Activated CD4-positive, alpha-beta T cell treated with anti-CD3 and anti-CD28 coated beads, Interleukin-2, amount 50 U/mL, for 24 hours (primary cell): Measurements from ENCODE around the gene DDC.

Experiments
- DNase-seq, 2 donors: peaks; one replicate each; pipeline ENCODE4 v3.0.0-alpha.2; 2020; ENCODE audit warnings: low read depth in 1 of 2, low spot score in 1 of 2

Gene DDC

DNA sequence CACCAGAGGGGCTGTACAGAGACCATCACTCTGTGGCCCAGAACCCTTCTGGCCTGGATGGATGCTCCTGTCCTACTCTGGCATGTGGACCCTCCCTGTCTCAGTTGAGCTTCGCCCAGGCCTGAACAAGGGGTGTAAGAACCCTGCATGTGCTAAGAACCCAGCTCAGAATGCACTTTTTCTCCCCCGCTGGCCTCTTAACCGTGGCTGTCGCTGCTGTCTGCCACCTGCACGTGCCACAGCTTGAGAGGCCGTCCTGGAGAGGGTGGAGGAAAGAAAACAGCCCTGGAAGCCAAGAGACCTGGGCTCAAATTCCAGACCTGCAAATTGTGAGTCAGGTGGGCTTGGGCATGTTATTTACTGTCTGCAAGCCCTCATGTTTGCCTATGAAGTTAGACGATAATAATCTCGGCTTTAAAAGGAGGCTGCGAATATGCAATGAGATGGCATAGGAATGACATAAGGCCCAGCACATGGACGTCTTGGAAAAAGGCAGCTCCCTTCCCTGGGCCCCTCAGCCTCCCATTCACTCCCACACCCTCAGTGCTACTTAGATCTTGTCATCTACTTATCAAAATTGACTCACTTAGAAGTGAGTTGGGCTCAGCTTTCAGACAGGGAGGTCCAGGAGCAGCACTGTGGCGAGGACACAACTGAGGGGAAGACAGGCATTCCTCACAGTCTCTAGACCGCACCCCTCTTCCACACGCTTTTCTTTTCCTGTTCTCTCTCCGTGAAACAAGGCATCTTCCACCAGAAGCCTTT is 146.5 kb downstream of the DDC start:
- no peak for DNase-seq

DNA sequence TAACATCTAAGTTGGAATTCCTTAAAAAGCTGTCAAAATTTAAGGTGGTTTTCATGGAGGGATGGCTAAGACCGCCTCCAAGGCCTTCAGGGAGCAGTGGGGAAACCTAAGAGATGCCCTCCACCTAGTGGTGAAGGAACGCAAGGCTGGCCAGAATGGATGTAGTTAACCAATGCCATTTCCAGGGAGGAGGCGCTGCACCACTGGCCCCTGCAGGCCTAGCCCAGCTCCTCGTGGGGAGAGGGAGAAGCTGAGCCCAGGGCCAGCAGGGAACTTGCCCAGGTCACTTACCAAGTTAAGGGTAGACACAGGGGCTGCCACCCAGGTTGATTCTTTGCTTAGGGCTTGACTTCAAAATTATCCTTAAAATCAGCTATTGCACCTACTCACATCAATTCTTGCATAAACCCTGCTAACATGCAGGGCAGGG is 147.1 kb downstream of the DDC start:
- peak in 1 of 2 donors; percentile 68 for DNase-seq

GRCh38 chr7:50416527-50417182 is 148.6 kb downstream of the DDC start:
- DNase-seq, result no peak

GRCh38 chr7:50415844-50416364 is 149.3 kb downstream of the DDC start:
- no peak for DNase-seq

DNA sequence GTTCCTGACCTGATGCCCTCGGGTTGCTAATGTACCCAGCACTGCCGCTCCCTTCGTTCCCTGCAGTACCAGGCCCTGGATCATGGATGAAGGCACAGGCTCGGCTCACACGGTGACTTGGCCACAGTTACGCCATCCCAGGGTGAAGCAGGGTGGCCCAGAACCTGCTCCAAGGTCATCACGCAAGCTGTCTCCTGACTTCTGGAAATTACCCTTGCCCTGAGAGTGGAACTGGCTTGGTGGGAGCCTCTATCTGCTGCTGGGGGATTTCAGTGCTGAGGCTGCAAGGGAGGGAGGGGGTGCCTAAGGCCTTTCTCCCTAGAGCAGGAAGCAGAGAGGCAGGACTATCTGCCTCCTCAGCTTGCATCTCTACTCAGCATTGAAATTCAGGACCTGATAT is 151.6 kb downstream of the DDC start:
- no peak for DNase-seq

DNA sequence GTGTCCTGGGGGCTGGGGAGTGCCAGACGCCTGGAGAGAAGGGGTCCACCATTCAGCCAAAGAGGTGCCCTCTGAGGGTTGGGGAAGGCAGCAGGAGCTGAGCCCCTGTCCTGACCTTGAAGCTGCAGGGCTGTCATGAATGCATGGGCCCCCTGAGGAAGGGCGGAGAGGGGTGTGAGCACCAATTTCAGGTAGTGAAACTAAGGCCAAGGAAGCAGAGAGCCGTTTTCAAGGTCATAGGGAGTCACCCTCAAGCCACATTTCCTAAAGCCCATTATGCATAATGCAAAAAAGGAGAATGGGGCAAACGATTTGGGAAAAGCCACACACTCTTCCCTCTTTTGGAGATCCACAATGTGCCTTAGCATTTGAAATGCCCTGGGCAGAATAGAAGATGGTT is 152.2 kb downstream of the DDC start:
- no peak for DNase-seq

GRCh38 chr7:50411332-50411731 is 153.9 kb downstream of the DDC start:
- DNase-seq, result no peak

DNA sequence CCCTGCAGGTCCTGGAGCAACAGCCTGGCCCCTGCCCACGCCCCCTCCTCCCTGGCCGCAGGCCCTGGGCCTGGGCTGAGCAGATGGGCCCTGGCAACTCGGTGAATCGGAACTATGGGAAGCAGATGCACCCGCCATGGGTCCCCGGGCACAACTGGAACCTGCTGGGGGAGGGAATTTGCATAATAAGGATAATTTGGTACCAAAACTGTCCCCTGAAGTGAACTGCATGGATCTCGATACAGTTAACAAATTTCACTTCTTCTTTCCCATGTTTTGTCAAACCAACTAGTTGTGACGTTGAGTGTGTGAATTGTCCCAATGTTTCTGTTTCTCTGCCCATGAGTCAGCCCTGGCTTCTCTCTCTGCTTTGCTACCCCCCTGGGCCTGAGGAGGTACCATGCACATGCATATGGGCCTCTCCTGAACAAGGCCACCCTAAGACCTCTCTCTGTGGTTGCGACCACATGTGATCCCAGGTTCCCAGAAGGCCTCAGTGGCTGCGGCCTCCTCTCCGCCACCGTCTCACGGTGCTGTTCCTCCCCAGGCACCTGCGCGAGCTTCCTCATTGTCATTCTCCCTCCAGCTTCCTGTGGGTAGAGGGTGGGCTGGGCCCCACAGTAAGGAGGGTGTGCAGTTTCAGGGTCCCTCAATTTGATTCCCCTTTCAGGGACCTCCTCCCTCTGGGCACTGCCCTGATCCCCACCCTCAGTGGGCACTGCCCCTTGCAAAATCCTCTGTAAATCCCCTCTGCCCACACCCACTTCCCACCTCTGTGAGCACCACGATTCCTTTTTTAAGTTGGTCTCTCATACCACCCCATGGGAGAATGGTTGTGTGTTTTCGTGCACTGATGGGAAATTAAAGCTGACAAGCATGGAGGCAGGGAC is 155.1 kb downstream of the DDC start:
- DNase-seq, result no peak
